Activated naive CD4-positive, alpha-beta T cell treated with anti-CD3 and anti-CD28 coated beads, Interleukin-2, amount 50 U/mL, for 72 hours (primary cell): ENCODE data around the gene C17orf78. TPM values are rescaled to one million over a fixed set of nuclear protein-coding genes. Genes with fewer than 3 reads are reported as not detected.
"Not testable (repeated sequence)": the region's sequence is repeated elsewhere in the genome, so short reads cannot be mapped to it uniquely, and the experiment has no call there.

Experiments
- ATAC-seq, 2 donors: fragments of 150-1000 bp; cut with Tn5 transposase; 2 replicates each; pipeline ENCODE4 v1.10.0; 2021; ENCODE audit warnings: mild to moderate bottlenecking in 2 of 2, moderate library complexity in 2 of 2
- DNase-seq, 2 donors: peaks; one replicate each; pipeline ENCODE4 v3.0.0; 2021 to 2022; ENCODE audit warnings: low spot score in 2 of 2
- H3K27ac Mint-ChIP-seq, 2 donors: one replicate each; pipeline ENCODE4 v1.8.0; 2022; ENCODE audit warnings: mild to moderate bottlenecking in 2 of 2, mixed read lengths in 2 of 2
- H3K36me3 Mint-ChIP-seq, 2 donors: one replicate each; pipeline ENCODE4 v1.8.0; 2022; ENCODE audit warnings: mixed read lengths in 2 of 2
- H3K9me3 Mint-ChIP-seq, 2 donors: one replicate each; pipeline ENCODE4 v1.8.0; 2022; ENCODE audit warnings: mixed read lengths in 2 of 2
- total RNA-seq, 2 donors: library from RNA; stranded (reverse); gene quantifications; one replicate each; pipeline ENCODE4 v1.2.3, GENCODE V29; 2022

Gene C17orf78
- total RNA-seq, 2 donors from 2014 or later, result not detected

DNA sequence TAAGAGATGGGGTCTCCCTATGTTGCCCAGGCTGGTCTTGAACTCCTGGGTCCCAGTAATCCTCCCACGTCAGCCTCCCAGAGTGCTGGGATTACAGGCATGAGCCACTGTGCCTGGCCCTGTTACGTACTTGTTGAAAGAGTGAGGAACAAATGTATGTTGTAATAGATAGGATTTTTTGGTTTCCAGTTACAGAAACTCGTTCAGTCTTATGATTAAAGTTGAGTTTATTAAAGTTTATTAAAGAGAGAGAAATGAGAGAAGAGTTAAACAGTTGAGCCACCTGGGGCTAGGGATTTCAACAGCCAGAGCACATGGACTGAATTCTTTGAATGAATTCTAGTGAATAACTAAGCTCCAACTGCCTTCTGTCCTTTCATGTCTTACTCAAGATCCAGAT is 34.6 kb downstream of the C17orf78 start:
- no peak for DNase-seq
- Mint-ChIP-seq H3K27ac (peak overlapping the region in 1 of 2 donors; percentile 56), H3K36me3 (peaks cover 22 to 57% of the 10 kb centered on the region in 2 donors), H3K9me3 (no peaks in the 10 kb centered on the region)
- ATAC-seq, result no peak

DNA sequence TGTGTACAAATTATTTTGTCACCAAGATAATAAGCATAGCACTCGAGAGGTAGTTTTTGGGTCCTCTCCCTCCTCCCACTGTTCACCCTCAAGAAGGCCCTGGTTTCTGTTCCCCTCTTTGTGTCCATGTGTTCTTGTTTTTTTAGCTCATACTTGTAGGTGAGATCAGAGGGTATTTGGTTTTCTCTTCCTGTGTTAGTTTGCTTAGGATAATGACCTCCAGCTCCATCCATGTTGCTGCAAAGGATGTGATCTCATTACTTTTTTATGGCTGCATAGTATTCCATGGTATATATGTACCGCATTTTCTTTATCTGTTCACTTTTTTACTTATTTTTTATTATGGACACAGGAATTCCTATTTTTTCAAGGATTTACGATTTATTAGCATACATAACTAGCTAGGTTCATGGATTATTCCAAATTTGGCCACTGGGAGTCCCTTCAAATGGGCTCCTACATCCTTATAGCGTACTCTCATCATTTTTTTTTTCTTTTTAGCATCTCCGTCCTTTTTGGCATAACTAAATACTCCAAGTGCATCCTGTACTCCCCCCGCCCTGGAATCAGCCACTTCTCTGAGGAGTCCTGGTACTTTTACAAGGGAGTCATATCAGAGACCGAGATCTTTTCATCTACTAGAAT is 38.2 kb downstream of the C17orf78 start:
- no peak overlapping the region for H3K27ac Mint-ChIP-seq
- ATAC-seq (no peak), DNase-seq (no peak)
- H3K9me3 Mint-ChIP-seq, result no peaks in the 10 kb centered on the region
- H3K36me3 Mint-ChIP-seq, result peaks cover 0 to 40% of the 10 kb centered on the region in 2 donors

DNA sequence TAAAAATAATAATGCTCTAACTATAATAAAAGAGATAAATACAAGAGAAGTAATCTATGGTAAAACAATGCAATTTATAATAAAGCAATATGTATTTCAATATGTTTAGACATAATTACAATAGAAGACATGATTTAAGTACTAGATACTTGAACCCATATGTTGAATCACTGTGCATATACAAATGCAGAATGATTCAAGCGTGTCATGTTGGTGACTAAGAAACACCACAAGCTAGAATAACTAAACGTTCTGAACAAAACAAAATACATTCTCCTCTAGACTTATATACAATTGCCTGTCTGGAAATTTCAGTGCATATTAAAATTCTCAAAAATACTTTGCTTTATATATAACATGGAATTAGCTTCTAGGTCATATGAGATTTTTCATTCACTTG is 42.1 kb downstream of the C17orf78 start:
- Mint-ChIP-seq H3K36me3 (peaks cover 0 to 22% of the 10 kb centered on the region in 2 donors), H3K9me3 (no peaks in the 10 kb centered on the region), H3K27ac (no peak overlapping the region)
- no peak for DNase-seq
- no peak for ATAC-seq

DNA sequence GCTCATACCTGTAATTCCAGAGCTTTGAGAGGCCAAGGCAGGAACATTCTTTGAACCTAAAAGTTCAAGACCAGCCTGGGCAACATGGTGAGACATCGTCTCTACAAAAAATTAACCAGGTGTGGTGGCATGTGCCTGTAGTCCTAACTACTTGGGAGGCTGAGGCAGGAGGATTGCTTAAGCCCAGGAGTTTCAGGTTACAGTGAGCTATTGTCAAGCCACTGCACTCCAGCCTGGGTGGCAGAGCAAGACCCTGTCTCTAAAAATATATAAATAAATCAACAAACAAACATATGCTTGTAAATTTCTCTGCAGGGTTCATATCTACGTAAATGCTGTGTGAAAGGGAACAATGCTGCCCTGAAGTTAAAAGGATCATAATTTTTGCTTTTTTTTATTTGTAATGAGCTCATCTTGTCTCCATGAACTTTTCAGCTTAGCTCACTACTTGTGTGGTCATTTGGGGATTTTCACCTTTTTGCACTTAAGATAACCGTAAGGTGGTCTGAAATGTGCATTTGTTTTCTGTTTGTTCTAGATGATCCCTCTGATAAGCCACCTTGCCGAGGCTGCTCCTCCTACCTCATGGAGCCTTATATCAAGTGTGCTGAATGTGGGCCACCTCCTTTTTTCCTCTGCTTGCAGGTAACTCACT is 47.3 kb downstream of the C17orf78 start:
- H3K27ac Mint-ChIP-seq, result no peak overlapping the region
- H3K9me3 Mint-ChIP-seq, result no peaks in the 10 kb centered on the region
- DNase-seq (no peak), ATAC-seq (no peak)
- peaks cover 0 to 2% of the 10 kb centered on the region in 2 donors for H3K36me3 Mint-ChIP-seq

DNA sequence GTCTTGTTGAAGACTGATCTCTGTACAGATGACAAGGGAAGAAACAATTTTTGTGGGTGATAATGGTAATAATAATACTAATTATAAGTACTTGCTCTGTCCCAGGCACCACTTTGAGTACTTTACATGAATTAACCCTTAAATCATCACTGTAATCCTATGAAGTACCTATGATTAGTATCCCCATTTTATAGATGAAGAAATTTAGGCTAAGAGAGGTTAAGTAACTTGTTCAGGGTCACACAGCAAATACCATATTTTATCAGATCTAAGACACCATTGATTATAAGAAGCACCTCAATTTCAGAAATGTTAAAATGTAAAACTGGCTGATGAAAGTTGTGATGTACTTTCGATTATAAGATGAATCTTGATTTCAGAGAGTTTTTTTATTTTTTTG is 49.5 kb downstream of the C17orf78 start:
- H3K27ac Mint-ChIP-seq, result peak overlapping the region in 1 of 2 donors; percentile 79
- no peaks in the 10 kb centered on the region for H3K9me3 Mint-ChIP-seq
- no peak for DNase-seq
- peaks cover 0 to 6% of the 10 kb centered on the region in 2 donors for H3K36me3 Mint-ChIP-seq
- ATAC-seq, result no peak

DNA sequence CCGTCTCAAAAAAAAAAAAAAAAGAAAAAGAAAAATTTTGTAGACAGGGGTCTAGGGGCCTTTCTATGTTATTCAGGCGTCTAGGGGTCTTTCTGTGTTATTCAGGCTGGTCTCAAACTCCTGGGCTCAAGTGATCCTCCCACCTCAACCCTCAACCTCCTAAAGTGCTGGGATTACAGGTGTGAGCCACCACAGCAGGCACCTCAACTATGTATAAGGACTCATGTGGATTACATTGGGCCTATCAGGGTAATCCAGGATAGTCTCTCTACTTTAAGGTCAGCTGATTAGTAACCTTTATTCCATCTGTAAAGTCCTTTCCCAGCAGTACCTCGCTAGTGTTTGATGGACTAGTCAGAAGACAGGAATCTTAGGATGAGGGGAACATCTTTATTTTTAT is 53.3 kb downstream of the C17orf78 start:
- no peak overlapping the region for H3K27ac Mint-ChIP-seq
- DNase-seq (no peak), ATAC-seq (no peak)
- H3K9me3 Mint-ChIP-seq, result no peaks in the 10 kb centered on the region
- peaks cover 0 to 6% of the 10 kb centered on the region in 2 donors for H3K36me3 Mint-ChIP-seq

DNA sequence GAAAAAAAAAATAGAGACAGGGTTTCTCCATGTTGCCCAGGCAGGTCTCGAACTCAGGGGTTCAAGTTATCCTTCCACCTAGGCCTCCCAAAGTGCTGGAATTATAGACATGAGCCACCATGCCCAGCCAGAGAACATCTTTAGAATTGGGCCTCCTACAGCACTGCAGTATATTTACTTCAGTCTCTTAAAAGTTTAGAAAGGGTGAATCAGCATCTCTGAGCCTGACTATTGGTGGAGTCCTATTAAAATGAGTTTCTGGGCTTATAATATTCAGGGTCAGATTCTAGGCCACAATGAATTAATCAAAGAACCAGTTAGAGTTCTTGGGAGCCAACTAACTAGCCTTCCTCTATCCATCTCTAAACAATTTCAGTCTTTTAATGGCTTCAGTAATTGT is 53.7 kb downstream of the C17orf78 start:
- peaks cover 0 to 6% of the 10 kb centered on the region in 2 donors for H3K36me3 Mint-ChIP-seq
- DNase-seq (no peak), ATAC-seq (no peak)
- peak overlapping the region in 1 of 2 donors; percentile 68 for H3K27ac Mint-ChIP-seq
- H3K9me3 Mint-ChIP-seq, result no peaks in the 10 kb centered on the region

DNA sequence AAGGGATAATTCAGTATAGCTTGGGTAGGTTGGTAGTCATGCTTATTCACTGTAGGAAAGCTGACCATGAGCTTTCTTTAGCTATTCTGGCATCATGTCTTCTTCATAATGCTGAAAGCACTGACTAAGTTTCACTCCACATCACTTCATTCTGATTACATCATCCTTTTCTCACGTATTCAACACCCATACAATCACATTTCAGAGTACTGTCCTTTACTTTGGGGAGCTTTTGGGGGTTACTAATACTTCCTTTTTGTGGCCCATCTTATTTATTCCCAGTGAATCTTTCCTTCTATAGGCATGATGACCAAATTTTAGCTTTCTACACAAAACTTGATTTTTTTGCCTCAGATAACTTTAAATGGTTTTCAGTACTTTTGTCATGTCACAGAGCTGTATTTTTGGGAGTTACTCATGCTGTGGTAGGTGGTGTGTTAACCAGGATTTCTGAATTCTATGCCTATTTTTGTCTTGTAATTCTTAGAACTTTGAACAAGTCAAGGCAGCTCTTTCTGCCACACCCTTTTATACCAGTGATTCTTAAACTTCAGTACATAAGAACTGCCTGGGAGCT is 54.4 kb downstream of the C17orf78 start:
- DNase-seq, result no peak
- H3K9me3 Mint-ChIP-seq, result no peaks in the 10 kb centered on the region
- H3K27ac Mint-ChIP-seq, result peak overlapping the region; percentile 68 to 92
- peaks cover 0 to 6% of the 10 kb centered on the region in 2 donors for H3K36me3 Mint-ChIP-seq
- ATAC-seq, result peak; percentile 91

DNA sequence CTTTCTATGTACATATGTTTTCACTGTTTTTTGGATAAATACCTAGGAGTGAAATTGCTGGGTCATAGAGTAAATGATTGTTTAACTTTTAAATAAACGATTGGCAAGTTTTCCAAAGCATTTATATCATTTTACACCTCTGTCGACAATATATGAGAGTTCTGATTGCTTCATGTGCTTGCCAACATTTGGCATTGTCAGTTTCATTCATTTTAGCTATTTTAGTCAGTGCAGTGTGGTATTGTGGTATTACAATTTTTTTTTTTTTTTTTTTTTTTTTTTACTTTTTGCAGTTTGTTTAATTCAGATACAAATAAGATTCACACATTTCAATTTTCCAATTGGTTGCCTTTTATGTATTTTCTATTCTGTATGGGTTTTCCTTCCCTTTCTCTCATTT is 56.9 kb downstream of the C17orf78 start:
- no peak for DNase-seq
- ATAC-seq, result no peak
- Mint-ChIP-seq H3K9me3 (no peaks in the 10 kb centered on the region), H3K27ac (no peak overlapping the region), H3K36me3 (peaks cover 0 to 9% of the 10 kb centered on the region in 2 donors)

DNA sequence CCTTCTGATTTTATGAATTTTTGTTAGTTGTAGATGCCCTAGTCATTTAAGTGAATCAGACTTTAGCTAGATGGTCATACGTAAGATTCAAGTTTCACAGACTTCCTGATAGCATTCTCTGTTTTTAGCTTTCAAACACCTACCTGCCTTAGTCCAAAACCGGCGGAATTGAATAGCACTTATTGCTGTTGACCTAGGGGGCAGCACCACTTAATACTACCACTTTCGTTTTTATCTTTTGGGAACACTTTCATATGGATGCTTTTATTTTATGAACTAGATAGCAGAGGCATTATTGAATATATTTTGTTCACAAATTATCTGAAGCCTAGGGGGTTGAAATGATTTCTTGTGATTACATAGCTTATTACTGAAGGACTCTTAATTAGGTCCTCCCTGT is 62.4 kb downstream of the C17orf78 start:
- ATAC-seq (no peak), DNase-seq (no peak)
- Mint-ChIP-seq H3K36me3 (peaks cover 0 to 14% of the 10 kb centered on the region in 2 donors), H3K27ac (no peak overlapping the region), H3K9me3 (no peaks in the 10 kb centered on the region)

DNA sequence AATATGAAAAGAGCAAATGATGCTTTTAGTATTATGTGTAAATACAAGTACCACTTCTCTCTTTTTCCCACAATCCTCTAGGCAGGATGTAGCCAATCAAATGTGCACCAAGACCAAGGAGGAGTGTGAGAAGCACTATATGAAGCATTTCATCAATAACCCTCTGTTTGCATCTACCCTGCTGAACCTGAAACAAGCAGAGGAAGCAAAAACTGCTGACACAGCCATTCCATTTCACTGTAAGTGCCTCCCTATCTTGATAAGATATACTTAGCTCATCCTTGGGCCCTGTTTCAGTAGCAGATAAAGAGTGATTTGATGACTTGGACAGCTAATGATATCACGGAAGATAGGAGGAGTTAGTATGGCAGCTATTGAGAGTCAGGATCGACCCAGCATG is 64.6 kb downstream of the C17orf78 start:
- H3K27ac Mint-ChIP-seq, result no peak overlapping the region
- no peak for ATAC-seq
- no peaks in the 10 kb centered on the region for H3K9me3 Mint-ChIP-seq
- no peak for DNase-seq
- H3K36me3 Mint-ChIP-seq, result peaks cover 0 to 14% of the 10 kb centered on the region in 2 donors

DNA sequence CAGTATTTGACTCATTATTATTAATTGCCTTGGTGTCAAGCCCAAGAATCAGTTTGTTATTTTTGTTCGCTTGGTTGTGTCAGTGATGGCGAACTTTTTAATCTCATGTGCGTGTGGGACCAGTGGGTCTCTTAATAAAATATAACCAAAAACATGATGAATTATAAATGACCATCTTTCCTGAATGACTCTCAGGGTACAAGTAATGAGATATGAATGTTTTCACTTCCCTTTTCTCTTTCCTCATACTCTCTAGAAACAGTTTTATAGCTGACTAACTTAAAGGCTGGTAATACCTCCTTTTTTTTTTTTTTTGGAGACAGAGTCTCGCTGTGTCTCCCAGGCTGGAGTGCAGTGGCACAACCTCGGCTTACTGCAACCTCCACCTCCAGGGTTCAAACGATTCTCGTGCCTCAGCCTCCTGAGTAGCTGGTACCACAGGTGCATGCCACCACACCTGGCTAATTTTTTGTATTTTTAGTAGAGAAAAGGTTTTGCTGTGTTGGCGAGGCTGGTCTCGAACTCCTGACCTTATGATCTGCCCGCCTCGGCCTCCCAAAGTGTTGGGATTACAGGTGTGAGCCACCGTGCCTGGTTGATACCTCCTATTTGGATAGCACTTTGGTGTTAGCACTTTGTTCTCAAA is 65.7 kb downstream of the C17orf78 start:
- not testable (repeated sequence) for H3K9me3 Mint-ChIP-seq, ATAC-seq, H3K27ac Mint-ChIP-seq, DNase-seq
- peaks cover 0 to 14% of the 10 kb centered on the region in 2 donors for H3K36me3 Mint-ChIP-seq

Other genes starting within 250 kb of the C17orf78 start
- gene ACACA, start 30.9 kb downstream of the C17orf78 start, total RNA-seq, result 10 to 100 TPM; 47.6 to 59.9 TPM
- gene TADA2A, start 30.9 kb downstream of the C17orf78 start, total RNA-seq, result 10 to 100 TPM; 24.8 to 33.4 TPM
- 10 to 100 TPM in 1 of 2 donors, 1 to 10 TPM in 1; 7.6 to 13.1 TPM for gene DUSP14, start 113.9 kb downstream of the C17orf78 start, total RNA-seq
- gene SYNRG, start 233.4 kb downstream of the C17orf78 start, total RNA-seq, result 10 to 100 TPM; 53.3 to 76.5 TPM